Progenitor cell of endocrine pancreas (in vitro differentiated cells): ENCODE data around the gene ALDH9A1. TPM values are rescaled to one million over a fixed set of nuclear protein-coding genes. Genes with fewer than 3 reads are reported as not detected.
A peak's percentile ranks its signal among the peaks of the same experiment; 100 is the strongest.

ENCODE experiments used
- DNase-seq: peaks from one replicate; pipeline ENCODE4 v3.0.0; 2021; ENCODE audit warnings: low spot score; ENCODE audit not compliant: unreplicated experiment
- H3K27ac Mint-ChIP-seq: 2 replicates; pipeline ENCODE4 v1.8.0; 2021; ENCODE audit warnings: mild to moderate bottlenecking, moderate library complexity, mixed read lengths
- H3K27me3 Mint-ChIP-seq: 2 replicates; pipeline ENCODE4 v1.8.0; 2021; ENCODE audit warnings: mixed read lengths
- H3K36me3 Mint-ChIP-seq: 2 replicates; pipeline ENCODE4 v1.8.0; 2022; ENCODE audit warnings: mixed read lengths; ENCODE audit not compliant: insufficient read depth
- H3K4me1 Mint-ChIP-seq: 2 replicates; pipeline ENCODE4 v1.8.0; 2021; ENCODE audit warnings: low read depth, mixed read lengths
- H3K4me3 Mint-ChIP-seq: 2 replicates; pipeline ENCODE4 v1.8.0; 2021; ENCODE audit warnings: low read depth, mild to moderate bottlenecking, moderate library complexity, mixed read lengths
- H3K9me3 Mint-ChIP-seq: 2 replicates; pipeline ENCODE4 v1.8.0; 2021; ENCODE audit warnings: low read depth, mixed read lengths
- total RNA-seq: library from RNA; stranded (reverse); gene quantifications from 2 replicates; pipeline ENCODE4 v1.2.1, GENCODE V29; 2021
- TF ChIP-seq, protein P1 (sequence below): fragments of 200-600 bp; sonication (generic); IDR thresholded peaks from one replicate; pipeline ENCODE4 v1.5.0; 2021; ENCODE audit warnings: antibody characterized with exemption, mild to moderate bottlenecking; ENCODE audit not compliant: unreplicated experiment

Gene ALDH9A1
- total RNA-seq, 1 donor from 2014 or later, result 37.3 TPM

DNA sequence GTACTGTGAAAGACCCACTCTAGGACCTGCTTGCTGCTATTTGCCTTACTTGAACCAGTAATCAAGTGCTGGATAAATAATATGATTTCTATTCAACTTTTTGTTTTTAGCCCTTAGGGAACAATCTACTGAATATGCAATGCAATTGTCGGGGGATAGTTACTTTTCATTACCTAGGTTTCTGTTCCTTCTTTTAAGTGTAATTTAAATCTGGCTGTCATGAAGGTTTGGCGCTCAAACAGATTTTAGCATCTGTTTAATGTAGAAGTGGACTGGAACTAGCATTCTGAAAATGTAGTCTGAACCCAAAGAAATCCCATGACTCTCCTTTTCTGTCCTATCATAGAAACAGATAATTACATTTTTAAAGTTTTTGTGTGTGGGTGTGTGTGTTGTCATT is 62.5 kb downstream of the ALDH9A1 start:
- DNase-seq, result no peak
- Mint-ChIP-seq H3K27me3 (no peaks in the 10 kb centered on the region), H3K36me3 (peaks cover 2% of the 10 kb centered on the region), H3K9me3 (no peaks in the 10 kb centered on the region), H3K27ac (no peak overlapping the region), H3K4me1 (peaks cover 21% of the 10 kb centered on the region), H3K4me3 (no peak overlapping the region)
- TF ChIP-seq, protein P1, sequence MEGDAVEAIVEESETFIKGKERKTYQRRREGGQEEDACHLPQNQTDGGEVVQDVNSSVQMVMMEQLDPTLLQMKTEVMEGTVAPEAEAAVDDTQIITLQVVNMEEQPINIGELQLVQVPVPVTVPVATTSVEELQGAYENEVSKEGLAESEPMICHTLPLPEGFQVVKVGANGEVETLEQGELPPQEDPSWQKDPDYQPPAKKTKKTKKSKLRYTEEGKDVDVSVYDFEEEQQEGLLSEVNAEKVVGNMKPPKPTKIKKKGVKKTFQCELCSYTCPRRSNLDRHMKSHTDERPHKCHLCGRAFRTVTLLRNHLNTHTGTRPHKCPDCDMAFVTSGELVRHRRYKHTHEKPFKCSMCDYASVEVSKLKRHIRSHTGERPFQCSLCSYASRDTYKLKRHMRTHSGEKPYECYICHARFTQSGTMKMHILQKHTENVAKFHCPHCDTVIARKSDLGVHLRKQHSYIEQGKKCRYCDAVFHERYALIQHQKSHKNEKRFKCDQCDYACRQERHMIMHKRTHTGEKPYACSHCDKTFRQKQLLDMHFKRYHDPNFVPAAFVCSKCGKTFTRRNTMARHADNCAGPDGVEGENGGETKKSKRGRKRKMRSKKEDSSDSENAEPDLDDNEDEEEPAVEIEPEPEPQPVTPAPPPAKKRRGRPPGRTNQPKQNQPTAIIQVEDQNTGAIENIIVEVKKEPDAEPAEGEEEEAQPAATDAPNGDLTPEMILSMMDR, result no peak

DNA sequence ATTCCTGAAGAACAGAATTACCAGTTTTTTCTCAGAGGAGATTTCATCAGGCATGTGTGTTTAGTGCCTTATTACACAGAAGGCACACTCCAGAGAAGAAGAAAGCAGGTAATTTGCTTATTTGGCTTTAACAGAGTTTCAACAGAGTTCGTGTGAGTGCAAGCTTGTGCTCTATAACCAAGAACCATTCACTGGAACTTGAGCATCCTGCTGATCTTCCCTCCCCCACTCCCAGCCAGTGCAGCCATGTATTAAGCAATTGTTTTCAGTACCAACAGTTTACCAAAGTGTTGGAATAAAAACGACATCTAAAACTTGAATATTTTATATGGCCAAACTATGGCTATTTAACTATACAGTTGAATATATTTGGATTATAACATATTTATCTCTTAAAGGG is 63.0 kb downstream of the ALDH9A1 start:
- H3K36me3 Mint-ChIP-seq, result peaks cover 2% of the 10 kb centered on the region
- DNase-seq, result no peak
- H3K4me1 Mint-ChIP-seq, result peaks cover 21% of the 10 kb centered on the region
- no peaks in the 10 kb centered on the region for H3K27me3 Mint-ChIP-seq
- no peak overlapping the region for H3K4me3 Mint-ChIP-seq
- H3K27ac Mint-ChIP-seq, result no peak overlapping the region
- no peaks in the 10 kb centered on the region for H3K9me3 Mint-ChIP-seq
- TF ChIP-seq, protein P1, result no peak

DNA sequence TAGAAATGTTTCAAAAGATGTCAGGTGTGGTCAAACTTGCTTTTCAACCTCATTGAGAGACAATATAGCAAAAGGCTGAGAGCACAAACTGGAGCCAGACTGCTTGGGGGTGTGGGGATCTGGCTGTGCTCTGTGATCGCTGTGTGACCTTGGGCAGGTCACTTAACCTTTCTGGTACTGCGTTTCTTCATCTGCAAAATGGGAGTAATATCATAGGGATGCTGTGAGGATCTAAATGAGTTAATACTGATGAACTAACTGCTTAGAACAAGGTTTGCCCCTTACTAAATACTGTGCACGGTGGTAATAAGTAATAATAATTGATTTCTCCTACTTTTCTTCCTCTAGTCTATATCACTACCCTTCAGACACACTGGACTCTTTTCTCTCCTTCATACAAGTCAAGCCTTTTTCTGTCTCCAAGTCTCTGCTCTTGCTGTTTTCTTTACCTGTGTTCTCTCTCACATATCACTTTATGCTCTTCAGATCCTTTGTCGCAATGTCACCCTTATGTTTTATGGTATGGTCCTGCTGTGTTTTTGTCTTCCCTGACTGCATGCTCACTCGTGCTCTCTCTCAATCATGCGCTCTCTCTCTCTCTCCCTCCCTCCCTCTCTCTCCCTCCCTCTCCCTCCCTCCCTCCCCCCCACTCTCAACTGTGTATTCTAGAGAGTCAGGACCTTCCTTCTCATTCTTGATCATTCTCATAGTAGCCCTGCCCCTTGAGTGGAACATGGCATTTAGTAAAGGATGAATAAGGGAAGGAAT is 64.0 kb downstream of the ALDH9A1 start:
- H3K36me3 Mint-ChIP-seq, result peaks cover 2% of the 10 kb centered on the region
- TF ChIP-seq, protein P1, result no peak
- DNase-seq, result no peak
- H3K4me1 Mint-ChIP-seq, result peaks cover 24% of the 10 kb centered on the region
- H3K9me3 Mint-ChIP-seq, result no peaks in the 10 kb centered on the region
- H3K27ac Mint-ChIP-seq, result peak overlapping the region; percentile 19
- no peaks in the 10 kb centered on the region for H3K27me3 Mint-ChIP-seq
- H3K4me3 Mint-ChIP-seq, result no peak overlapping the region

DNA sequence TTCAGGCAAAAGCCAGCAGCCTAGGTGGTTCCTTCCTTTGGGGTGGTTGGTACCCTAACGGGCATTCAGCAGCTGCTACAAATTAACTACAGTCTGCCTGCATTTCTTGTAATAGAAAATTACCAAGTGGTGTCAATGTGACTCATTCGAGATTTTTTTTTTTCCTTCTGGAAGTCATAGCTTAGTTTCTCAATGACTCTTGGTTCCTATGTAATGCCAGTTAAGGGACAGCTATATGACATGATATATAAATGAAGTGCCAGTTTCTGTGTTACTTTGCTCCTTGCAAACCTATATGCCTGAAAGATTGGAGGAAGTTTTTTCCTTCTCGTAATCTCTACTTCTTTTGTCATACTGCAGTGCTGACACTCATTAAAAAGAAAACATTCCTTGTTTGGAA is 64.7 kb downstream of the ALDH9A1 start:
- TF ChIP-seq, protein P1, result no peak
- H3K4me1 Mint-ChIP-seq, result peaks cover 28% of the 10 kb centered on the region

DNA sequence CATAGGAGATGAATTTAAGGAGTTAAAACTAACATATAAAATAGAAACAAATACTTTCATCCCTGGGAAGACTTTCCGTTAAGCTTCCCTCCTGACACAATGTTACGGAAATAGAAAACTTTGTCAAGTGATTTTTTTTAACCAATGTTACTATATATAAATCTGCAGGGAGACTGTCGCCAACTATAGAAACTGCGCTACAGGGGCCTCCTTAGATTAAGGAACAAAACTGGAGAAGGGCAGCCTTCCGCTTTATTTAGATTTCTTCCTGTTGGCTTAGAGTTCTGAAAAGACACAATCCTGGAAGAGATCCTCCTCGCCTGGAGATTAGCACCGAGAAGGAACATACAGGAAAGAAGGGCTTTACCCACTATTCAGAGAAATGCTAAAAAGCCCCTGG is 65.9 kb downstream of the ALDH9A1 start:
- Mint-ChIP-seq H3K9me3 (no peaks in the 10 kb centered on the region), H3K4me1 (peaks cover 32% of the 10 kb centered on the region), H3K4me3 (no peak overlapping the region), H3K27ac (no peak overlapping the region), H3K27me3 (no peaks in the 10 kb centered on the region), H3K36me3 (peaks cover 2% of the 10 kb centered on the region)
- TF ChIP-seq, protein P1, result no peak
- no peak for DNase-seq

More for the DNA sequence above, 64.7 kb downstream of the ALDH9A1 start:
- Mint-ChIP-seq H3K27ac (no peak overlapping the region), H3K4me3 (no peak overlapping the region), H3K9me3 (no peaks in the 10 kb centered on the region), H3K36me3 (peaks cover 2% of the 10 kb centered on the region), H3K27me3 (no peaks in the 10 kb centered on the region)
- DNase-seq, result no peak
